Ovary (tissue), 3 donors: Measurements from ENCODE around the gene INPPL1.

Experiments
- EP300 ChIP-seq: sonication (generic); formaldehyde crosslinking; IDR thresholded peaks from one replicate; pipeline ENCODE4 v1.6.1; 2017; ENCODE audit warnings: antibody characterized with exemption
- POLR2A ChIP-seq: fragments of 450-650 bp; IDR thresholded peaks from one replicate; pipeline ENCODE4 v1.6.1; 2017; ENCODE audit warnings: antibody characterized with exemption, mild to moderate bottlenecking, moderate library complexity
- TF ChIP-seq, protein P1 (sequence below), 3 donors: fragments of 450-650 bp in 2 of 3; fragments of 200-600 bp in 1 of 3; IDR thresholded peaks; one replicate each; pipeline versions ENCODE4 v1.5.1 to v1.8.0; 2016 to 2022; ENCODE audit warnings: antibody characterized with exemption in 3 of 3, mild to moderate bottlenecking in 1 of 3
- donor health status: DM: no; HTN: no; CAD: no.

DNA sequence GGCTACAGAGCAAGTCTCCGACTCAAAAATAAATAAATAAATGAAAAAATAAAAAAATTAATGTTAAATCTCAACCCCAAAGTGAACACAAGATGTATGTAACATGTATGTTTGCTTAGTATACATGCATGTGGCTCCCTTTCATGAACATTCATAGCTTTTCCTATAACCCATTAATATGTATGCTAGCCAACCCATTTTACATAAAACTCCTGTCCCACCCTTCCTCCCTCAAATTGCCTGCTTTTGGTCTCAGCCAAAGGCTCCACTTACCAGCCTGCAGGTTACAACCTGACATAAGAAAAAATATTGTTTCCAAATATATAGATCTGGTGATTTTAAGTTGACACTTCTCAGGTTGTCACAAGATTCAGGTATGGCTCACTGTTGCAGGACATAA is 36.3 kb upstream of the INPPL1 start:
- TF ChIP-seq POLR2A (no peak), EP300 (no peak)
- TF ChIP-seq, protein P1, sequence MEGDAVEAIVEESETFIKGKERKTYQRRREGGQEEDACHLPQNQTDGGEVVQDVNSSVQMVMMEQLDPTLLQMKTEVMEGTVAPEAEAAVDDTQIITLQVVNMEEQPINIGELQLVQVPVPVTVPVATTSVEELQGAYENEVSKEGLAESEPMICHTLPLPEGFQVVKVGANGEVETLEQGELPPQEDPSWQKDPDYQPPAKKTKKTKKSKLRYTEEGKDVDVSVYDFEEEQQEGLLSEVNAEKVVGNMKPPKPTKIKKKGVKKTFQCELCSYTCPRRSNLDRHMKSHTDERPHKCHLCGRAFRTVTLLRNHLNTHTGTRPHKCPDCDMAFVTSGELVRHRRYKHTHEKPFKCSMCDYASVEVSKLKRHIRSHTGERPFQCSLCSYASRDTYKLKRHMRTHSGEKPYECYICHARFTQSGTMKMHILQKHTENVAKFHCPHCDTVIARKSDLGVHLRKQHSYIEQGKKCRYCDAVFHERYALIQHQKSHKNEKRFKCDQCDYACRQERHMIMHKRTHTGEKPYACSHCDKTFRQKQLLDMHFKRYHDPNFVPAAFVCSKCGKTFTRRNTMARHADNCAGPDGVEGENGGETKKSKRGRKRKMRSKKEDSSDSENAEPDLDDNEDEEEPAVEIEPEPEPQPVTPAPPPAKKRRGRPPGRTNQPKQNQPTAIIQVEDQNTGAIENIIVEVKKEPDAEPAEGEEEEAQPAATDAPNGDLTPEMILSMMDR (IDR thresholded peaks at IDR 0.05) = no peak
